Fibroblast of pulmonary artery (primary cell): Measurements from ENCODE around the gene NKX2-8.

Experiments
- DNase-seq: peaks from one replicate; pipeline ENCODE4 v3.0.0-alpha.2; 2010; ENCODE audit warnings: low read depth
- H3K4me3 ChIP-seq: replicated peaks from 2 replicates; pipeline ENCODE4 v1.5.1; 2011; ENCODE audit warnings: low read depth, mild to moderate bottlenecking, control low read depth, low read length, moderate library complexity
- TF ChIP-seq, protein P1 (sequence below): IDR thresholded peaks from 2 replicates; pipeline ENCODE4 v1.5.1; 2011; ENCODE audit warnings: mild to moderate bottlenecking, control low read depth, low read length, inconsistent platforms; ENCODE audit errors: missing control alignments

Gene NKX2-8

GRCh38 chr14:36588119-36588518 is 5.7 kb upstream of the NKX2-8 start:
- no peak overlapping the region for H3K4me3 ChIP-seq
- TF ChIP-seq, protein P1, sequence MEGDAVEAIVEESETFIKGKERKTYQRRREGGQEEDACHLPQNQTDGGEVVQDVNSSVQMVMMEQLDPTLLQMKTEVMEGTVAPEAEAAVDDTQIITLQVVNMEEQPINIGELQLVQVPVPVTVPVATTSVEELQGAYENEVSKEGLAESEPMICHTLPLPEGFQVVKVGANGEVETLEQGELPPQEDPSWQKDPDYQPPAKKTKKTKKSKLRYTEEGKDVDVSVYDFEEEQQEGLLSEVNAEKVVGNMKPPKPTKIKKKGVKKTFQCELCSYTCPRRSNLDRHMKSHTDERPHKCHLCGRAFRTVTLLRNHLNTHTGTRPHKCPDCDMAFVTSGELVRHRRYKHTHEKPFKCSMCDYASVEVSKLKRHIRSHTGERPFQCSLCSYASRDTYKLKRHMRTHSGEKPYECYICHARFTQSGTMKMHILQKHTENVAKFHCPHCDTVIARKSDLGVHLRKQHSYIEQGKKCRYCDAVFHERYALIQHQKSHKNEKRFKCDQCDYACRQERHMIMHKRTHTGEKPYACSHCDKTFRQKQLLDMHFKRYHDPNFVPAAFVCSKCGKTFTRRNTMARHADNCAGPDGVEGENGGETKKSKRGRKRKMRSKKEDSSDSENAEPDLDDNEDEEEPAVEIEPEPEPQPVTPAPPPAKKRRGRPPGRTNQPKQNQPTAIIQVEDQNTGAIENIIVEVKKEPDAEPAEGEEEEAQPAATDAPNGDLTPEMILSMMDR: no peak
- no peak for DNase-seq

- TF ChIP-seq, protein P1: no peak
- no peak overlapping the region for H3K4me3 ChIP-seq
- DNase-seq: no peak
Measured at GRCh38 chr14:36585100-36585499, 2.7 kb upstream of the NKX2-8 start.

- TF ChIP-seq, protein P1: no peak
- DNase-seq: no peak
- H3K4me3 ChIP-seq: no peak overlapping the region
Measured at GRCh38 chr14:36583893-36584811, 1.7 kb upstream of the NKX2-8 start.

- no peak for DNase-seq
- H3K4me3 ChIP-seq: no peak overlapping the region
- TF ChIP-seq, protein P1: no peak
Measured at GRCh38 chr14:36583242-36583892, 953 bp upstream of the NKX2-8 start.

- H3K4me3 ChIP-seq: no peak overlapping the region
- DNase-seq: no peak
- TF ChIP-seq, protein P1: no peak
Measured at GRCh38 chr14:36582874-36583241, 444 bp upstream of the NKX2-8 start.

GRCh38 chr14:36580856-36581831 is 1.3 kb downstream of the NKX2-8 start:
- peak; percentile 23 for DNase-seq
- H3K4me3 ChIP-seq: peak overlapping the region; percentile 27
- TF ChIP-seq, protein P1: no peak
